Mammary epithelial cell (primary cell): ENCODE measurements around the gene FAM162A.

Experiments
- EZH2 ChIP-seq: IDR thresholded peaks from 2 replicates; pipeline ENCODE4 v1.6.1; 2012; ENCODE audit warnings: low read length, inconsistent platforms, borderline replicate concordance
- TF ChIP-seq, protein P1 (sequence below), 2 donors: IDR thresholded peaks in 1 of 2; conservative IDR thresholded peaks in 1 of 2; 2 replicates each; pipeline ENCODE4 v1.5.1; 2011 to 2012; ENCODE audit warnings: inconsistent platforms in 2 of 2, low read length in 2 of 2, mild to moderate bottlenecking in 2 of 2, control low read depth in 1 of 2, low read depth in 1 of 2; ENCODE audit not compliant: insufficient read depth in 1 of 2; ENCODE audit errors: extremely low read depth in 1 of 2

DNA sequence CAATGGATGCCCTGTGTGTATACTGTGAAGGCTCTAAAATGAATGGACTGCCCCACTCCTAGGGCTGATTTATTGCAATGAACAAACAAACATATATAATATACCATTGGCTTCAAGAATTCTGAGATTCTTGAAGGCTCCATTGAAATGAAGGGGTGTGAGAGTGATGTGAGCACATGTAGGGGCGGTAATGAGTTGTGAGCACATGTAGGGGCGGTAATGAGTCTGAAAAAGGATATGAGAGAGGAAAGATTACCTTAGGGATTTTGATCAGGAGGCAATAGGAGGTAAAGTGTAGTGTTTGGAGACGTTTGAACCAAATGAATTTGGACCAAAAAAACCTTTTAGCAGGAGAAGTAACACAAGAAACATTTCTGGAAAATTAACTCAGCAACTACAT lies 3.7 kb downstream of the FAM162A start:
- TF ChIP-seq, protein P1, sequence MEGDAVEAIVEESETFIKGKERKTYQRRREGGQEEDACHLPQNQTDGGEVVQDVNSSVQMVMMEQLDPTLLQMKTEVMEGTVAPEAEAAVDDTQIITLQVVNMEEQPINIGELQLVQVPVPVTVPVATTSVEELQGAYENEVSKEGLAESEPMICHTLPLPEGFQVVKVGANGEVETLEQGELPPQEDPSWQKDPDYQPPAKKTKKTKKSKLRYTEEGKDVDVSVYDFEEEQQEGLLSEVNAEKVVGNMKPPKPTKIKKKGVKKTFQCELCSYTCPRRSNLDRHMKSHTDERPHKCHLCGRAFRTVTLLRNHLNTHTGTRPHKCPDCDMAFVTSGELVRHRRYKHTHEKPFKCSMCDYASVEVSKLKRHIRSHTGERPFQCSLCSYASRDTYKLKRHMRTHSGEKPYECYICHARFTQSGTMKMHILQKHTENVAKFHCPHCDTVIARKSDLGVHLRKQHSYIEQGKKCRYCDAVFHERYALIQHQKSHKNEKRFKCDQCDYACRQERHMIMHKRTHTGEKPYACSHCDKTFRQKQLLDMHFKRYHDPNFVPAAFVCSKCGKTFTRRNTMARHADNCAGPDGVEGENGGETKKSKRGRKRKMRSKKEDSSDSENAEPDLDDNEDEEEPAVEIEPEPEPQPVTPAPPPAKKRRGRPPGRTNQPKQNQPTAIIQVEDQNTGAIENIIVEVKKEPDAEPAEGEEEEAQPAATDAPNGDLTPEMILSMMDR (conservative IDR thresholded peaks at IDR 0.05 in 1 of 2, IDR thresholded peaks at IDR 0.05 in 1 of 2; ENCODE audit: extremely low read depth in 1 of 2, insufficient read depth in 1 of 2, low read depth in 1 of 2, low read length in 2 of 2), result no peak
- TF ChIP-seq EZH2, result no peak
